Activated CD8-positive, alpha-beta memory T cell treated with anti-CD3 and anti-CD28 coated beads, Interleukin-2, amount 50 U/mL, for 48 hours (primary cell): Measurements from ENCODE around the gene UBD.

Experiments
- DNase-seq: peaks from one replicate; pipeline ENCODE4 v3.0.0-alpha.2; 2020

UBD gene

DNA sequence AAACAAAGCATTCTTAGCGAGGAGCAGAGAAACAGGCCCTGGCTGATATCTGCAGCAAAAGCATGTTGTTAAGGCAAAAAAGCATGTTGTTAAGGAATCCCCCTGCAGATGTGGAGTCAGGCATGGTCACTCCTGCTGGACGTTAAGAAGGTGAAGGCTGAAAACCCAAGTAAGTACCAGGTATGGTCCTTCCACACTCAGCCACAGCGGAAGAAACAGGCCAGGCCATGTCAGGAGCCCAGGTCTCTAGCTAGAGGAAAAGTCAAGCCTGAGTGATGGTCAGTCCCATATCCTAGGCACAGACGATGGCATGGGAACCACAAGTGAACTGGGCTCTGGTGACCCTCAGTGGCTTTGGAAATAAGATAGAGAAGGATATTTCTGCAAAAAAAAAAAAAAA, 39.3 kb downstream of the UBD start:
- peak; percentile 3 for DNase-seq

DNA sequence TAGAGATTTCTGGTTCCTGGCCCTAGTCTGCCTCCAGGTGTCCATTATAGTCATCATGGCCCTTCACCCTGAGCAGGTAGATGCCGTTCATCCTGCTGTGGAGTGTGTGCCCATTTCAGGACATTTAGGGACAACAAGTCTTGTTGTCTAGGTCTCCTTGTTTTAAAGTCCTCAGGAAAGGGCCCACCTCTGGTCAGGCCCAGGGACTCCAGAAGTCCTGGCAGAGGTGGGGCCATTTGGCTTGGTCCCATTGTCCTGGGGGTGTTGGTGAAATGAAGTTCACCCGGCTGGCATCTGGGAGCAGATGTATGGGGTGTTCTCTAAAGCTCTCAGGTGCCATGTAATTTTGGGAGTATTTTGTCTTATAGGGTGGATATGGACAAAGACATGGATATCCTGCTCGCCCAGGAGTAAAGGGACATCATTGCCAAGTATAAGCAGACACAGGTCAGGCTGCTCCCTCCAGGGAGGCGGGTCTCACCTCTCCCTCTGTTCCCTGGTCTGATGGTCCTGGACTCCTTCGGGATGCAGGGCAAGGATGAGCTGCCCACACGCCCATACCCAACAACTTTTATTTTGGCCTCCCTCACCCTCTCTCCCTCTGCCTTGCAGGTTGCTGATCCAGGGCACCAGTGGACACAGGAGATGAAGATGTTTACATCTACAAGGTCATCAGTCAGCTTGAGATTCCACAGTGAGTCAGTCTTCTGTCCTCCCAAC, 40.1 kb downstream of the UBD start:
- peak; percentile 22 for DNase-seq

DNA sequence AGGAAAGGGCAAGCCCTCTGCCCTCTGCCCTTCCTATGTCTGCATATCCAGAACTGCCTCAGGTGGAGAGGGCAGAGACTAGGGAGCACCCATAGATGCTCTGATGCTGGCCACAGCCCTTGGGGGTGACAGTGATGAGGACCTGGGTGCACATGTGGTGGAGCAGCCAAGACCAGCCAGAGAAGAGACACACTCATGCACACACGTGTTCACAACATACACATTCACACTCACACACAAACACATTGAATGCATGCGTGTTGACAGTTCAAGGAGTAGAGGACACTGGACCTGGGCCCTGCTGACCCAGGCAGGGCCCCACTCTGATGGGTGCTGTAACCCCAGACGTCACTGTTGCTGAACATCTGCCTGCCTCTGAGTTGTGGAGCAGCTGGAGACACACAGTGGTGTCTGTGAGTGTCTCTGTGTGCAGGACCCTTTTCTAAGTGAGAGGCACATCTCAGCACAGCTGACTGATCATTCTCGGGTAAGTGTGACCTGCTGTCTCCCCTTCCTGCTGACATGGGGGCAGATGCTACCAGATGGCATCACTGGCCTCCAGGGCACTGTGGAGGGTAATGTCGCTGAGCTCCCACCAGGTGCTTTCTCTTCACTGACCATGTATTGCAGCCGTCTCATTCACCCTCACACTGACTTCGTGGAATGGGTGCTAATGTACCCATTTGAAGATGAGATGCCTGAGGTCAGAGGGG, 41.6 kb downstream of the UBD start:
- DNase-seq = peak; percentile 46

DNA sequence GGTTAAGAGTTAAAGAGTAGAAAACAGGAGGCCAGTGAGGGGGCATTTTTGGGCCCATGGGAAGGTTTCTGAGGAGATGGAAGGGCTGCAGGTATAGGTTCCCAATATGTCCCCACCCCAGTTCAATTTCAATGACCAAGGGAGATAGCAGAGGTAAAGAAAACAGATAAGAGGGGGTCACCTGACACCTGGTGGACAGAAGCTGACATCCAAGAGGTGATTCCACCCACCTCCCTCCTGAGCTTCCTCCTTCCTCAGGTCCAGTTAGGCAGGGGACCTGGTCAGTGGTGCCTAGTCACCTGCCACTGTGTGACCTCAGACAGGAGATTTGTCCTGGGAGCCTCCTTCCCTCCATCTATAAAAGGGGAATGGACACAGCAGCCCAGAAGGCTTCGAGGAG, 42.3 kb downstream of the UBD start:
- no peak for DNase-seq

DNA sequence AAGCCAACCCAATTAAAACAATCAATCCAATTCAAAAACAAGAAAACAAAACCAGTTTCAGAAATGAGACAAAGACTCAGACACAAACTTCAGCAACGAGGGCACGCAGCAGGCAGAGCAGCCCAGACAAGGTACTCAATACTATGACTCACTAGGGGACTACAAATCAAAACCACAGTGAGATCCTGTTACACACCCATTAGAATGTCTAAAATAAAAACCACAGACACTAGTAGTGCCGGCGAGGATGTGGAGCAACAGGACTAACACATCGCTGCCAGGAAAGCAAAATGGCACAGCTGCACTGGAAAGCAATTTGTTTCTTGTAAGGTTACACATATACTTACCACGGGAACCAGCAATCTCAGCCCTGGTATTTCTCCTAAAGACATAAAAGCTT, 43.4 kb downstream of the UBD start:
- no peak for DNase-seq

DNA sequence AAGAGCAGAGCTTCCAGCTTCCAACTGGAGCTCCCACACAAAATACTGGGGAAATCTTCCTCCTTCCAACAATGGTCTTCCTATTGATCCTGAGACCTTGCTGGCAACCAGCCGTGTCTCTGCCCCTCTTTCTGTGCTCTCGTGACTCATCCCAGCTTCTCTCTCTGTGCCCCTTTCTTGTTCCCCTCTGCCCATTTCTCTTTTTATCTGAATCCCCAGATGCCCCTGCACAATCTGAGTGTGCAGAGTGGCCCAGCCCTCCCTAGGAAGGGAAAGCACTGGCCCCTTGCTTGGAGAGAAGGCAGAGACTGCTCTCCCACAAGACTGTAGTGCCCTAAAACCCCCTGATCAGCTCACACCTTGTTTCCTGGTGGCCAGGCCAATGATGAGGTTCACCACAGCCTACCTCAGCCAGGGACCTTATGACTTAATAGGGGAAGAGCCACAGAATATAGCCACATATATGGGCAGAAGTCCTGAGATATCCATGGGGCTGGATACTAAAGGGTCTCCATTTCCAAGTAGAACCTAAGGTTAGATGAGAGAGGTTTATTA, 48.7 kb downstream of the UBD start:
- no peak for DNase-seq

DNA sequence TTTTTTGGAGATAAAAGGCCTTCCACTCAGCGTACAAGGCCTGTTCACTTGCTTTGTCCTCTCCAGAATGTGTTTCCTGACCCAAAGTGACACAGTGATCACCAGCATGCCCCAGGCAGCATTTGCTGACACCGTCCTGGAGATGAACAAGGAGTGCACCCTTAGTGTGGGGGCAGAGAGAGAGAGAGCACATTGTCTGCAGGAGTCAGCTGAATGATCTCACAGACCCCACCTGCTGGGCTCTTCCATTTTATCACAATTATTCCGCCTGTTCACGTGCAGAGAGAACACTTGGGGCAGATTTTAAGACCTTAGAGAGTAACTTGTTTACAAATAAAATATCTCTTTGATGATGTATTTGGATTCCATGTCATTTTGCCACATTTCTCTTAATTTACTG, 49.3 kb downstream of the UBD start:
- DNase-seq = no peak

DNA sequence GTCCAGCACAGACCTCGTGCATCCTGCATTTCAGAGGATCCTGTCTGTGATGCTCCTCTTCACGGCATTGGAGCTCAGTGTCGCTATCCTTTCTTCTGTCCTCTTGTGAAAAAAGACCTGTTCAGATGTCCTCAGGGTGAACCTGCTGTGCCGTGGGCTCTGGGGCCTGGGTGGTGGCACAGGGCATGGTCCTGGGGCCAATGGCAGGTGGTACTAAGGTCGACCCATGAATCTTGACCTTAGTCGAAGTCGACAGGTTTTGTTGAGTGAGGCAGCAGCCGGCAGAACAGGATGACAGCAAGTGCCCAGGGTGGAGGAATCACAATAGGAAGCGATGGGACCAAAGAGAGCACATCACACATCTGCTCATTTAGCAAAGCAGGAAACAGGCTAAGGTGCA, 49.8 kb downstream of the UBD start:
- no peak for DNase-seq

DNA sequence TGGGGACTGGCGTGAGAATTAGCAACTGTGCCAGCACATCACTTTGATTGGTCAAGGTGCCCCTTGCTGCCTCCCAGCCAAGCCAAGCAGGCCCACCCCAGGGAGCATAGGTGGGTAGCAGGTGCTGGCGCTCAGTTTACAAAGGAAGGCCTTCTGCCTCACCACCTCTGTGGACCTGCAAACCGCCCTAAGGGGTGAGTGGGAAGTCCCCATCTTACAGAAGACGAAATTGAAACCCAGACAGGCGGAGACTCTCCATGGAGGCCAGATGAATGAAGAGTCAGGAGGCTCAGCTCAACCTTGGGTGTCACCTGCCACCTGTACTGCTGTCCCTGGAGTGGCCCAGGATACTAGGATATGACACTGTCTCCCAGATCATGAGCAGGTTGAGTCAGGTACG, 50.3 kb downstream of the UBD start:
- DNase-seq = no peak

DNA sequence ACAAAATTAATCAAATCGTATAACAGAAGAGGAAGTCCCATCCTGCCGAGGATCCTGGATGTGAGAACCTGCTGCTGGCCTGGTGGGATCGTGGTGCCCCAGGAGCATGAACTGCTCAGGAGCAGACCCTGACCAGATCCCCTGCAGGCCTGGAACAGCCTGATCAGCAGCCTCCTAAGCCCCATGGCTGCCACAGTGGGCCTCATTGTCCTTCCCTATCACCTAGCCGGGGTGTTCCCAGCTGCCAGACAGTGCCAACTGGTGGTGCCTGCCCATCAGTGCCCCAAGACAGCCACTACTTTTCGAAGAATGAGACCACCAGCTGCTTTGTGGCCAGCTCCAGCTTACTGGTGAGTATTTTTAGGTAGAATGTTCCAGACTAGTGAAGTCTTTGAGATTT, 52.2 kb downstream of the UBD start:
- no peak for DNase-seq

DNA sequence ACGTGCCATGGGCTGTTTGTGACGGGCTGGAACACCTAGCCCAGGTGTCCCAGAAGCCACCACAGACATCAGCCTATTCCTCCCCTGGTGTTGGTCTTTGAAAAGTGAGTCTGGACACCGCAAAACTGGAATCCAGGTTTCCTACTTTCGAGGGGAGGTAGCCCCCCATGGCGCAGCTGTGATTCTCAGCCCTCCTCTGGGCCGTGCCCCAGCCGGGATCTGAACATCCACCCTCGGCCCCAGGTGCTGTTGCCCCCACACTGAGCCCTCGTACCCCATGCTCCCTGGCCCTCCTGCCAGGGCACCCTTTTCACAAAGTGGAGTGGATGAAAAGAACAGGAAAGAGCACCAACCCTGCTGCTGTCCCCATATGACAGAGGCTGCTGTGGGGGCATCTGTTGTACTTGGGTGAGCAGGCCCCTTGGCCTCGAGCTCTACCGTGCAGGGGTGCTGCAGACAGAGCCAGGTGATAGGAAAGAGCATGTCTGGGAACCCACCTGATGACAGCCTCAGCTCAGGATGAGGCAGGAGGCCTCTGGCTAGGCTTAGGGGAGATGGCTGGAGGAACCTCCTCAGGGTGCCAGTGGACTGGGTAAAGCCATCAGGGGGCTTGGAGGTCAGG, 53.0 kb downstream of the UBD start:
- no peak for DNase-seq

DNA sequence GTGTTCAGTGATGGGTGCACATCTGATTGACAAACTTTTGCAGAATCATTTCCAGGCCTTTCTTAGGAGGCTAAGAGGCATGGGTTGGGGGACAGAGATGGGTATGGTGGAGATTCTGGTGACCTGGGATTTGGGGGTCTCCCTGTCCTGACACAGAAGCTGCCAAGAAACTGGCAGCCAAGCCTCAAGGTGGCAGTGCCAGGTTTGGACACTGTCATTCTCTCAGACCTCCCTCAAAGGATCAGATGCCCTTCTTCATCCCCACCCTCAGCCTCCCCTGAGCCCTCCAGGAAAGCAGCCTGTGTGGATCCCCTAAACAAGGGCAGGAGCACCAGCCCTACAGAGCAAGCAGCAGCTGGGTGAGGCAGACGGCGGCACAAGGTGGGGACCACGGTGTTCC, 53.7 kb downstream of the UBD start:
- DNase-seq = no peak
